LoVo (cell line): ENCODE measurements around the gene PCGF2.
"Not testable (repeated sequence)": the region's sequence is repeated elsewhere in the genome, so short reads cannot be mapped to it uniquely, and the experiment has no call there.

ENCODE experiments used
- DNase-seq: peaks from one replicate; pipeline ENCODE4 v3.0.0-alpha.2; 2016; ENCODE audit warnings: low spot score

Gene PCGF2

GRCh38 chr17:38748149-38748891 is at the start of gene PCGF2:
Gene PCGF2 (minus strand): TSS chr17:38748336. CDS start chr17:38740402, 7,934 bp downstream.
- peak; percentile 84 for DNase-seq

GRCh38 chr17:38797828-38798227 is 49.7 kb upstream of the PCGF2 start:
- DNase-seq: no peak

GRCh38 chr17:38797158-38797490 is 49.0 kb upstream of the PCGF2 start:
- no peak for DNase-seq

- no peak for DNase-seq
Observed at GRCh38 chr17:38796451-38797157, 48.5 kb upstream of the PCGF2 start.

- DNase-seq: no peak
Observed at GRCh38 chr17:38794221-38794620, 46.1 kb upstream of the PCGF2 start.

GRCh38 chr17:38791162-38791561 is 43.0 kb upstream of the PCGF2 start:
- no peak for DNase-seq

GRCh38 chr17:38790148-38790707 is 42.1 kb upstream of the PCGF2 start:
- DNase-seq: not testable (repeated sequence)

- no peak for DNase-seq
Observed at GRCh38 chr17:38789185-38789584, 41.0 kb upstream of the PCGF2 start.

- not testable (repeated sequence) for DNase-seq
Observed at GRCh38 chr17:38787999-38788398, 39.9 kb upstream of the PCGF2 start.

- DNase-seq: no peak
Observed at GRCh38 chr17:38786372-38786771, 38.2 kb upstream of the PCGF2 start.

GRCh38 chr17:38783227-38783626 is 35.1 kb upstream of the PCGF2 start:
- DNase-seq: no peak

- DNase-seq: no peak
Observed at GRCh38 chr17:38779965-38780752, 32.0 kb upstream of the PCGF2 start.

GRCh38 chr17:38777641-38778250 is 29.6 kb upstream of the PCGF2 start:
- DNase-seq: no peak

- no peak for DNase-seq
Observed at GRCh38 chr17:38773258-38773657, 25.1 kb upstream of the PCGF2 start.

- DNase-seq: no peak
Observed at GRCh38 chr17:38768417-38768816, 20.3 kb upstream of the PCGF2 start.

- no peak for DNase-seq
Observed at GRCh38 chr17:38766341-38766740, 18.2 kb upstream of the PCGF2 start.

GRCh38 chr17:38762231-38762630 is 14.1 kb upstream of the PCGF2 start:
- DNase-seq: no peak

GRCh38 chr17:38761612-38762011 is 13.5 kb upstream of the PCGF2 start:
- DNase-seq: no peak

- DNase-seq: no peak
Observed at GRCh38 chr17:38753071-38753506, 5.0 kb upstream of the PCGF2 start.

GRCh38 chr17:38752308-38753070 is 4.4 kb upstream of the PCGF2 start, which contains the start of gene PSMB3:
Gene PSMB3 (plus strand): TSS chr17:38752741. CDS start chr17:38752827, 86 bp downstream.
- DNase-seq: peak; percentile 99

GRCh38 chr17:38751808-38752307 is 3.7 kb upstream of the PCGF2 start:
- peak; percentile 81 for DNase-seq
